RWPE2 (cell line): ENCODE data around the gene HPSE2.

Source experiments
- ATAC-seq: fragments of 200-7000 bp; cut with Tn5 transposase; 3 replicates; pipeline ENCODE4 v1.9.1; 2021; ENCODE audit warnings: low read depth
- DNase-seq: peaks from one replicate; pipeline ENCODE4 v3.0.0-alpha.2; 2020; ENCODE audit warnings: low spot score
- H3K27ac ChIP-seq: fragments of 450-650 bp; 2 replicates; pipeline ENCODE4 v1.5.1; 2017; ENCODE audit warnings: mild to moderate bottlenecking; ENCODE audit not compliant: poor library complexity, severe bottlenecking
- H3K27me3 ChIP-seq: fragments of 250-450 bp; sonication (Bioruptor Pico); 2 replicates; pipeline ENCODE4 v1.5.1; 2021; ENCODE audit warnings: mild to moderate bottlenecking, moderate library complexity; ENCODE audit not compliant: insufficient read depth, poor library complexity, severe bottlenecking
- H3K36me3 ChIP-seq: fragments of 250-450 bp; sonication (Bioruptor Pico); 2 replicates; pipeline ENCODE4 v1.5.1; 2020; ENCODE audit warnings: low read depth, mild to moderate bottlenecking, moderate library complexity
- H3K4me1 ChIP-seq: fragments of 250-450 bp; sonication (Bioruptor Pico); 2 replicates; pipeline ENCODE4 v1.5.1; 2021; ENCODE audit warnings: mild to moderate bottlenecking, moderate library complexity; ENCODE audit not compliant: insufficient read depth, poor library complexity, severe bottlenecking
- H3K4me3 ChIP-seq: fragments of 250-450 bp; sonication (Bioruptor Pico); 2 replicates; pipeline ENCODE4 v1.5.1; 2021; ENCODE audit warnings: mild to moderate bottlenecking, moderate library complexity; ENCODE audit not compliant: severe bottlenecking
- H3K9me3 ChIP-seq: fragments of 250-450 bp; sonication (Bioruptor Pico); 2 replicates; pipeline ENCODE4 v1.5.1; 2021; ENCODE audit warnings: mild to moderate bottlenecking, moderate library complexity; ENCODE audit not compliant: severe bottlenecking
- TF ChIP-seq, protein P1 (sequence below): fragments of 450-650 bp; IDR thresholded peaks from one replicate; pipeline ENCODE4 v1.5.1; 2017; ENCODE audit warnings: mild to moderate bottlenecking, moderate library complexity; ENCODE audit not compliant: poor library complexity, severe bottlenecking

Gene HPSE2

GRCh38 chr10:98528166-98528804 is 707.4 kb downstream of the HPSE2 start:
- Histone ChIP-seq H3K9me3 (no peaks in the 10 kb centered on the region), H3K27me3 (no peaks in the 10 kb centered on the region), H3K36me3 (no peaks in the 10 kb centered on the region), H3K4me1 (no peaks in the 10 kb centered on the region), H3K27ac (no peak overlapping the region), H3K4me3 (no peak overlapping the region)
- TF ChIP-seq, protein P1, sequence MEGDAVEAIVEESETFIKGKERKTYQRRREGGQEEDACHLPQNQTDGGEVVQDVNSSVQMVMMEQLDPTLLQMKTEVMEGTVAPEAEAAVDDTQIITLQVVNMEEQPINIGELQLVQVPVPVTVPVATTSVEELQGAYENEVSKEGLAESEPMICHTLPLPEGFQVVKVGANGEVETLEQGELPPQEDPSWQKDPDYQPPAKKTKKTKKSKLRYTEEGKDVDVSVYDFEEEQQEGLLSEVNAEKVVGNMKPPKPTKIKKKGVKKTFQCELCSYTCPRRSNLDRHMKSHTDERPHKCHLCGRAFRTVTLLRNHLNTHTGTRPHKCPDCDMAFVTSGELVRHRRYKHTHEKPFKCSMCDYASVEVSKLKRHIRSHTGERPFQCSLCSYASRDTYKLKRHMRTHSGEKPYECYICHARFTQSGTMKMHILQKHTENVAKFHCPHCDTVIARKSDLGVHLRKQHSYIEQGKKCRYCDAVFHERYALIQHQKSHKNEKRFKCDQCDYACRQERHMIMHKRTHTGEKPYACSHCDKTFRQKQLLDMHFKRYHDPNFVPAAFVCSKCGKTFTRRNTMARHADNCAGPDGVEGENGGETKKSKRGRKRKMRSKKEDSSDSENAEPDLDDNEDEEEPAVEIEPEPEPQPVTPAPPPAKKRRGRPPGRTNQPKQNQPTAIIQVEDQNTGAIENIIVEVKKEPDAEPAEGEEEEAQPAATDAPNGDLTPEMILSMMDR, result no peak
- ATAC-seq (no peak), DNase-seq (no peak)

GRCh38 chr10:98525969-98526368 is 709.7 kb downstream of the HPSE2 start:
- DNase-seq, result no peak
- H3K4me1 ChIP-seq, result no peaks in the 10 kb centered on the region
- TF ChIP-seq, protein P1, result no peak
- H3K4me3 ChIP-seq, result no peak overlapping the region
- no peaks in the 10 kb centered on the region for H3K36me3 ChIP-seq
- no peak for ATAC-seq
- no peaks in the 10 kb centered on the region for H3K9me3 ChIP-seq
- no peak overlapping the region for H3K27ac ChIP-seq
- no peaks in the 10 kb centered on the region for H3K27me3 ChIP-seq

DNA sequence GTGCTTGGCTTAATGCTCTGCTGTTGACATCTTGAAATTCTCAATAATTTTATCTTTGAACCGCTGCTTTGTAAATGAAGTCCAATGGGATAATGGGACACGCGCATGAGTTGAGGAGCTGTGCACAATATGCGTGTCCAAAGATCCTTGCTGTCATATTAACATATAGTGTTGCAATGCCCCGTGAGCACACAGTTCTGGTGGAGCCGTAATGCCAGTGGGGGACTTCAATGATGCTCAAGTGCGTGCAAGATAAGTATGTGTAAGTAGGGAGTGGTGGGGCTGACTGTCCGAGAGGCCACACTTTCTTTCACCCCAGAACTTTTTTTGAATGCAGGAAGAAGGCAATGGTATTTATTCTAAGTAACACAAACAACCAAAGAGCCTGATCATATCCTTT is 711.5 kb downstream of the HPSE2 start:
- no peak for DNase-seq
- no peak overlapping the region for H3K4me3 ChIP-seq
- no peaks in the 10 kb centered on the region for H3K9me3 ChIP-seq
- no peaks in the 10 kb centered on the region for H3K4me1 ChIP-seq
- no peak for ATAC-seq
- H3K36me3 ChIP-seq, result no peaks in the 10 kb centered on the region
- H3K27ac ChIP-seq, result no peak overlapping the region
- TF ChIP-seq, protein P1, result no peak
- no peaks in the 10 kb centered on the region for H3K27me3 ChIP-seq

DNA sequence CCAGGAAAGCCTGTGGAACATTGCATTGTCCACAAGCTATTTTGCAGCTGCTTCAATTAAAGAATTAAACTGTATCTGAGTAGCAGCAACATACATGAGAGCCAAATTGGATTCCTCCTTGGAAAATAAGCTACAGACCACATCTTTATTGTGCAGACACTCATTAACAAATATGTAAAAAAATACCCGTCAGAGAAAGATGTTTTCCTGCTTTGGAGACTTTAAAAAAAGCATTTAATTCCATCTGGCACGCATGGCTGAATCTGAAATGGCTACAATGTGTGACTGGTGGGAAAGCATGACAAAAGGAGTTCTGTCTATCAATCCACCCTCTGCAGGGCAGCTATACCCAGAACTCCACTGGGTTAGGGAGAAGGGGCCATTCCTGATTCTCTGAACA is 715.8 kb downstream of the HPSE2 start:
- TF ChIP-seq, protein P1, result no peak
- no peak for DNase-seq
- ATAC-seq, result no peak

DNA sequence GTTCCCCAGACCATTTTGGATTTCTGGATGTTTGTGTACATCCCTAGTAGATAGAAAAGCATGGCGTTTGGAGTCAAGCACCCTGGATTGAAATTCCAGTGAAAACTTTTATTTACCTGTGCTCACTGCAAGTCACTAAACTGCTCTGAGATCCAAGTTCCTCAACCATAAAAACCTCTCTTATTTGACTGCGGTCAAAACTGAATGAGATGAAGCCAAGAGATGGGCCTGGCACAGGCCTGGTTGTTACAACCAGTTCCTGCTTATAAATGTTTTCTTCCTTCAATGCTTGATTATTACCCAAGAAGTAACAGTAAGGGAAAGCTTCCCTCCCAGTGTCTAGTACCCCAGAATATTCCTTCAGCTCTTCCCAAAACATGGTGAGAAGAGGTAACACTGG is 718.0 kb downstream of the HPSE2 start:
- no peak for DNase-seq
- no peak overlapping the region for H3K4me3 ChIP-seq
- peaks cover 3% of the 10 kb centered on the region for H3K27me3 ChIP-seq
- H3K27ac ChIP-seq, result no peak overlapping the region
- H3K9me3 ChIP-seq, result no peaks in the 10 kb centered on the region
- TF ChIP-seq, protein P1, result no peak
- no peaks in the 10 kb centered on the region for H3K36me3 ChIP-seq
- no peak for ATAC-seq
- no peaks in the 10 kb centered on the region for H3K4me1 ChIP-seq

More for the DNA sequence above, 715.8 kb downstream of the HPSE2 start:
- no peaks in the 10 kb centered on the region for H3K9me3 ChIP-seq
- peaks cover 3% of the 10 kb centered on the region for H3K27me3 ChIP-seq
- H3K4me1 ChIP-seq, result no peaks in the 10 kb centered on the region
- no peaks in the 10 kb centered on the region for H3K36me3 ChIP-seq
- no peak overlapping the region for H3K27ac ChIP-seq
- H3K4me3 ChIP-seq, result no peak overlapping the region
